Spleen (tissue), 11 donors: ENCODE measurements around the gene CSF2. TPM values are rescaled to one million over a fixed set of nuclear protein-coding genes. Genes with fewer than 3 reads are reported as not detected.

Source experiments
- DNase-seq: peaks from one replicate; pipeline ENCODE4 v3.0.0-alpha.2; 2020
- H3K27ac ChIP-seq, 8 donors: fragments of 200-600 bp; sonication (generic) in 7 of 8; 1 replicate in 4 of 8; 2 replicates in 4 of 8; pipeline versions ENCODE4 v1.5.0 to v1.8.0; 2016 to 2021; ENCODE audit warnings: inconsistent platforms in 4 of 8, mild to moderate bottlenecking in 4 of 8, moderate library complexity in 1 of 8
- H3K27me3 ChIP-seq, 7 donors: fragments of 200-600 bp; sonication (generic) in 6 of 7; replicated peaks in 1 of 7; 1 replicate in 4 of 7; 2 replicates in 3 of 7; pipeline versions ENCODE4 v1.5.0 to v1.8.0; 2016 to 2021; ENCODE audit warnings: inconsistent platforms in 3 of 7, mild to moderate bottlenecking in 1 of 7
- H3K36me3 ChIP-seq, 6 donors: fragments of 200-600 bp; sonication (generic) in 5 of 6; 1 replicate in 4 of 6; 2 replicates in 2 of 6; pipeline versions ENCODE4 v1.5.0 to v1.8.0; 2016 to 2021; ENCODE audit warnings: inconsistent platforms in 2 of 6
- H3K4me1 ChIP-seq, 6 donors: fragments of 200-600 bp; sonication (generic) in 5 of 6; 1 replicate in 3 of 6; 2 replicates in 3 of 6; pipeline versions ENCODE4 v1.5.0 to v1.8.0; 2016 to 2021; ENCODE audit warnings: inconsistent platforms in 3 of 6
- H3K4me3 ChIP-seq, 8 donors: fragments of 200-600 bp; sonication (generic) in 7 of 8; 1 replicate in 4 of 8; 2 replicates in 4 of 8; pipeline versions ENCODE4 v1.5.0 to v1.8.0; 2016 to 2021; ENCODE audit warnings: inconsistent platforms in 4 of 8, mild to moderate bottlenecking in 4 of 8, moderate library complexity in 2 of 8
- H3K9me3 ChIP-seq, 8 donors: fragments of 200-600 bp; sonication (generic) in 7 of 8; 1 replicate in 4 of 8; 2 replicates in 4 of 8; pipeline versions ENCODE4 v1.5.0 to v1.8.0; 2016 to 2021; ENCODE audit warnings: inconsistent platforms in 4 of 8
- CTCF ChIP-seq, 11 experiments: fragments of 200-600 bp in 7 of 11; fragments of 450-650 bp in 4 of 11; sonication (generic) in 4 of 11; IDR thresholded peaks in 8 of 11; conservative IDR thresholded peaks in 3 of 11; 1 replicate in 7 of 11; 2 replicates in 4 of 11; pipeline versions ENCODE4 v1.4.0 to v1.8.0; 2016 to 2021; ENCODE audit warnings: antibody characterized with exemption in 11 of 11, inconsistent platforms in 4 of 11, mild to moderate bottlenecking in 1 of 11
- POLR2A ChIP-seq, 3 donors: fragments of 450-650 bp; IDR thresholded peaks; one replicate each; pipeline ENCODE4 v1.5.1; 2017; ENCODE audit warnings: antibody characterized with exemption in 3 of 3, mild to moderate bottlenecking in 1 of 3
- POLR2AphosphoS5 ChIP-seq, 3 donors: sonication (generic); formaldehyde crosslinking; IDR thresholded peaks; one replicate each; pipeline ENCODE4 v1.5.1; 2017; ENCODE audit warnings: antibody characterized with exemption in 3 of 3
- WGBS, 5 donors: extraction: QIAGEN DNeasy Blood & Tissue Kit in 3 of 5; methylation state at CpG; one replicate each; pipeline versions ENCODE4 v1.1.5 to v1.1.7; 2013 to 2018; 5-methylcytosine and 5-hydroxymethylcytosine counted together
- intact Hi-C: fragments of 100-400 bp; cut with DNase I; formaldehyde crosslinking; loops from one replicate; pipeline ENCODE4 v1.15.0; 2023; ENCODE audit warnings: low total_unique reads
- polyA plus RNA-seq, 3 donors: library from polyadenylated mRNA; stranded (reverse); fragments of 200-250 nt; gene quantifications; one replicate each; pipeline ENCODE4 v1.2.1, GENCODE V29; 2013
- total RNA-seq, 7 donors: library from RNA; depleted of rRNA in 3 of 7; stranded (reverse); fragments of >200 nt in 3 of 7; fragmentation: NEBNext Ultra II Directional in 4 of 7; extraction: Animal tissue kit (Norgen Biotek cat#: 25700) in 4 of 7; gene quantifications; one replicate each; pipeline versions ENCODE4 v1.1.0 to v1.2.1, GENCODE V29; 2016 to 2021
- donor health status: healthy with polysubstance abuse.
- donor health status: DM: no; HTN: no; CAD: no; lungs with moderate emphysema.
- donor health status: DM: no; HTN: no; CAD: no.
- donor health status: Bipolar disorder and iron deficiency.
- donor health status: healthy.
- donor health status: DM: no; HTN: no; CAD: no.
- donor health status: DM: yes; HTN: yes; CAD: no.

CSF2 gene
- total and polyA plus RNA-seq, 10 donors = not detected

- no peak overlapping the region for H3K4me3 ChIP-seq
- no peak for DNase-seq
- 65 to 76% (median 72%) methylated on average over 3 of the region's 3 CpGs for WGBS, 5 donors
- TF ChIP-seq POLR2AphosphoS5 (IDR thresholded peaks at IDR 0.05) (no peak), POLR2A (IDR thresholded peaks at IDR 0.05) (no peak), CTCF (IDR thresholded peaks at IDR 0.05 in 8 of 11, conservative IDR thresholded peaks at IDR 0.05 in 3 of 11) (no peak)
- no peaks in the 10 kb centered on the region for H3K27me3 ChIP-seq
- no peak overlapping the region for H3K27ac ChIP-seq
- intact Hi-C loops = no loop called here
- peaks cover 0 to 13% (median 4%) of the 10 kb centered on the region in 8 donors for H3K9me3 ChIP-seq
- peaks cover 0 to 26% (median 4%) of the 10 kb centered on the region in 6 donors for H3K4me1 ChIP-seq
- no peaks in the 10 kb centered on the region for H3K36me3 ChIP-seq
These were observed 36.0 kb downstream of the CSF2 start for GRCh38 chr5:132109494-132110053.

- 62 to 75% (median 66%) methylated on average over 3 of the region's 3 CpGs for WGBS, 5 donors
- Histone ChIP-seq H3K9me3 (peaks cover 0 to 13% (median 4%) of the 10 kb centered on the region in 8 donors), H3K36me3 (no peaks in the 10 kb centered on the region), H3K27me3 (no peaks in the 10 kb centered on the region), H3K27ac (peak overlapping the region in 1 of 8 donors; percentile 17), H3K4me1 (peaks cover 0 to 25% (median 0%) of the 10 kb centered on the region in 6 donors), H3K4me3 (no peak overlapping the region)
- DNase-seq = no peak
- intact Hi-C loops = no loop called here
- no peak for TF ChIP-seq CTCF (IDR thresholded peaks at IDR 0.05 in 8 of 11, conservative IDR thresholded peaks at IDR 0.05 in 3 of 11)
- TF ChIP-seq POLR2A (IDR thresholded peaks at IDR 0.05) = no peak
- no peak for TF ChIP-seq POLR2AphosphoS5 (IDR thresholded peaks at IDR 0.05)
These were observed 36.6 kb downstream of the CSF2 start for GRCh38 chr5:132110195-132110594.

GRCh38 chr5:132110930-132111329 lies 37.3 kb downstream of the CSF2 start:
- no peak for TF ChIP-seq CTCF (IDR thresholded peaks at IDR 0.05 in 8 of 11, conservative IDR thresholded peaks at IDR 0.05 in 3 of 11)
- TF ChIP-seq POLR2A (IDR thresholded peaks at IDR 0.05) = no peak
- TF ChIP-seq POLR2AphosphoS5 (IDR thresholded peaks at IDR 0.05) = no peak
- Histone ChIP-seq H3K9me3 (peaks cover 0 to 13% (median 4%) of the 10 kb centered on the region in 8 donors), H3K4me3 (no peak overlapping the region), H3K36me3 (no peaks in the 10 kb centered on the region), H3K27ac (peak overlapping the region in 1 of 8 donors; percentile 17), H3K4me1 (peaks cover 0 to 22% (median 0%) of the 10 kb centered on the region in 6 donors), H3K27me3 (no peaks in the 10 kb centered on the region)
- intact Hi-C loops = no loop called here
- DNase-seq = no peak

GRCh38 chr5:132112111-132112510 lies 38.5 kb downstream of the CSF2 start:
- Histone ChIP-seq H3K36me3 (no peaks in the 10 kb centered on the region), H3K9me3 (peaks cover 0 to 13% (median 4%) of the 10 kb centered on the region in 8 donors), H3K27ac (no peak overlapping the region), H3K27me3 (no peaks in the 10 kb centered on the region), H3K4me3 (no peak overlapping the region), H3K4me1 (peaks cover 0 to 22% (median 0%) of the 10 kb centered on the region in 6 donors)
- intact Hi-C loops = no loop called here
- 90 to 94% (median 92%) methylated on average over 3 of the region's 3 CpGs for WGBS, 5 donors
- TF ChIP-seq POLR2A (IDR thresholded peaks at IDR 0.05) = no peak
- TF ChIP-seq CTCF (IDR thresholded peaks at IDR 0.05 in 8 of 11, conservative IDR thresholded peaks at IDR 0.05 in 3 of 11) = no peak
- no peak for TF ChIP-seq POLR2AphosphoS5 (IDR thresholded peaks at IDR 0.05)
- DNase-seq = no peak
